Measurements from ENCODE around the gene ZNF681. TPM values are rescaled to one million over a fixed set of nuclear protein-coding genes. Genes with fewer than 3 reads are reported as not detected.
"Not testable (repeated sequence)": the region's sequence is repeated elsewhere in the genome, so short reads cannot be mapped to it uniquely, and the experiment has no call there.

The ZNF681 gene
- total and polyA plus RNA-seq, 2 of the 13 experiments (the other 11 are each of a cell fraction or from before 2014, with no cell fraction given): not detected

DNA sequence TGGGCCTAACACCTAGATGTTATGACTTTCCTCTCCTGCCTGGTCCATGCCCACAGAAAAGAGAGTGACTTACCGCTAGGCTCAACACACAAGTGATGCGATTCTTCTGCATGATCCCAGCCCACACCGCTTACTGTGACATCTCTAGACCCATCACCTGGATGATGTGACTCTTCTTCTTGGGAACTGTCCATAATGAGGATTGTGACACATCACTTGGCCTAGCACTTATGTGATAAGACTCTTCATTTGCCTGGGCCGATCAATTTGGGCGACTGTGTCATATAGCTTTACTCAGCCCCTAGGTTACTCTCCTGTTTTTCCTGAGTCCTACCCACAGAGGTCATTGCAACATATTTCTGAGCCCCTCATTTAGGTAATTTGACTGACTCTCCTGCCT is 19.9 kb upstream of the ZNF681 start (continued):
- TF ChIP-seq, protein P1, sequence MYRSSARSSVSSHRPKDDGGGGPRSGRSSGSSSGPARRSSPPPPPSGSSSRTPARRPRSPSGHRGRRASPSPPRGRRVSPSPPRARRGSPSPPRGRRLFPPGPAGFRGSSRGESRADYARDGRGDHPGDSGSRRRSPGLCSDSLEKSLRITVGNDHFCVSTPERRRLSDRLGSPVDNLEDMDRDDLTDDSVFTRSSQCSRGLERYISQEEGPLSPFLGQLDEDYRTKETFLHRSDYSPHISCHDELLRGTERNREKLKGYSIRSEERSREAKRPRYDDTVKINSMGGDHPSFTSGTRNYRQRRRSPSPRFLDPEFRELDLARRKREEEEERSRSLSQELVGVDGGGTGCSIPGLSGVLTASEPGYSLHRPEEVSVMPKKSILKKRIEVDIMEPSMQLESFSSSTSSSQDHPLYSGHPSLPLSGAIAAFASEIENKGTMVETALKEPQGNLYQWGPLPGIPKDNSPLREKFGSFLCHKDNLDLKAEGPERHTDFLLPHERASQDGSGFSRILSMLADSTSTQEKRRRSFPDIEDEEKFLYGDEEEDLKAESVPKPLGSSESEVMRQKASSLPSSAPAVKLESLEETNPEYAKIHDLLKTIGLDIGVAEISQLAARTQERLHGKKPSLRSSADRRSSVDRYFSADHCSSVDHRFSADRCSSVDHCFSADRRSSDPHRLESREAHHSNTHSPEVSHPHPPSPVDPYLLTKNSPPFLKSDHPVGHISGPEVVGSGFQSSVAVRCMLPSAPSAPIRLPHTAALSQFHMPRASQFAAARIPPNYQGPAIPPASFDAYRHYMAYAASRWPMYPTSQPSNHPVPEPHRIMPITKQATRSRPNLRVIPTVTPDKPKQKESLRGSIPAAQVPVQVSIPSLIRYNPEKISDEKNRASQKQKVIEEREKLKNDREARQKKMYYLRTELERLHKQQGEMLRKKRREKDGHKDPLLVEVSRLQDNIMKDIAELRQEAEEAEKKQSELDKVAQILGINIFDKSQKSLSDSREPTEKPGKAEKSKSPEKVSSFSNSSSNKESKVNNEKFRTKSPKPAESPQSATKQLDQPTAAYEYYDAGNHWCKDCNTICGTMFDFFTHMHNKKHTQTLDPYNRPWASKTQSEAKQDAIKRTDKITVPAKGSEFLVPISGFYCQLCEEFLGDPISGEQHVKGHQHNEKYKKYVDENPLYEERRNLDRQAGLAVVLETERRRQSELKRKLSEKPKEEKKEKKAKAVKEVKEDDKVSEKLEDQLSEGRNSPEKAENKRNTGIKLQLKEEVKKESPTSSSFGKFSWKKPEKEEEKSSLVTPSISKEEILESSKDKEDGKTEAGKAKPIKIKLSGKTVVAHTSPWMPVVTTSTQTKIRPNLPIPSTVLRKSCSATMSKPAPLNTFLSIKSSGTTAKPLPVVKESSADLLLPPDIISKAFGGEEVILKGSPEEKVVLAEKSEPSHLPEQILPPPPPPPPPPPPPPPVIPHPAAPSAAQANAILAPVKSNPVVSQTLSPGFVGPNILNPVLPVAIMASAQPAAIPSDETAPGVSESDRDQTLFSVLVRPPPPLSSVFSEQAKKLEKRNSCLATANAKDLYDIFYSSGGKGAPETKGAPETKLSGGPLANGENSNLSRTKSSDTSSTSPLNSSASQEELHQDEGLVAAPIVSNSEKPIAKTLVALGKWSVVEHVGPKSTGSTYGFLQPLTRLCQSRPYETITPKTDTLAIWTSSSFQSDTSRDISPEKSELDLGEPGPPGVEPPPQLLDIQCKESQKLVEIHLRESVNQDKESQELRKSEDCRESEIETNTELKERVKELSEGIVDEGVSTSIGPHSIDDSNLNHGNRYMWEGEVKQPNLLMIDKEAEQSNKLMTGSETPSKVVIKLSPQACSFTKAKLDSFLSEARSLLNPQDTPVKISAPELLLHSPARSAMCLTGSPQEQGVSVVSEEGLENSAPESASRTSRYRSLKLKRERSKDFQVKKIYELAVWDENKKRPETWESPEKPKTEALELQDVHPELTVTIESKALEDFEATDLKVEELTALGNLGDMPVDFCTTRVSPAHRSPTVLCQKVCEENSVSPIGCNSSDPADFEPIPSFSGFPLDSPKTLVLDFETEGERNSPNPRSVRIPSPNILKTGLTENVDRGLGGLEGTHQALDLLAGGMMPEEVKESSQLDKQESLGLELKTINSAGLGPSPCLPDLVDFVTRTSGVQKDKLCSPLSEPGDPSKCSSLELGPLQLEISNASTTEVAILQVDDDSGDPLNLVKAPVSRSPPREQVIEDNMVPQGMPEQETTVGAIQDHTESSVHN (CRISPR knock-in tag; IDR thresholded peaks at IDR 0.05): no peak
- TF ChIP-seq ZNF570 (CRISPR knock-in tag; IDR thresholded peaks at IDR 0.05; ENCODE audit: borderline replicate concordance) (no peak), HNRNPUL1 (IDR thresholded peaks at IDR 0.05; ENCODE audit: low read depth, low read length) (no peak), CCAR2 (optimal IDR thresholded peaks at IDR 0.05; ENCODE audit: low read depth, low read length) (no peak), FOXP1 (IDR thresholded peaks at IDR 0.05) (no peak), FOXP1 (CRISPR knock-in tag; IDR thresholded peaks at IDR 0.05) (no peak), YEATS4 (CRISPR knock-in tag; IDR thresholded peaks at IDR 0.05; ENCODE audit: borderline replicate concordance) (no peak), ZNF782 (CRISPR knock-in tag; IDR thresholded peaks at IDR 0.05; ENCODE audit: borderline replicate concordance) (no peak), ZBTB3 (CRISPR knock-in tag; IDR thresholded peaks at IDR 0.05; ENCODE audit: borderline replicate concordance, low read depth) (no peak), ZNF441 (CRISPR knock-in tag; IDR thresholded peaks at IDR 0.05; ENCODE audit: borderline replicate concordance) (no peak)
- TF ChIP-seq, protein P2, sequence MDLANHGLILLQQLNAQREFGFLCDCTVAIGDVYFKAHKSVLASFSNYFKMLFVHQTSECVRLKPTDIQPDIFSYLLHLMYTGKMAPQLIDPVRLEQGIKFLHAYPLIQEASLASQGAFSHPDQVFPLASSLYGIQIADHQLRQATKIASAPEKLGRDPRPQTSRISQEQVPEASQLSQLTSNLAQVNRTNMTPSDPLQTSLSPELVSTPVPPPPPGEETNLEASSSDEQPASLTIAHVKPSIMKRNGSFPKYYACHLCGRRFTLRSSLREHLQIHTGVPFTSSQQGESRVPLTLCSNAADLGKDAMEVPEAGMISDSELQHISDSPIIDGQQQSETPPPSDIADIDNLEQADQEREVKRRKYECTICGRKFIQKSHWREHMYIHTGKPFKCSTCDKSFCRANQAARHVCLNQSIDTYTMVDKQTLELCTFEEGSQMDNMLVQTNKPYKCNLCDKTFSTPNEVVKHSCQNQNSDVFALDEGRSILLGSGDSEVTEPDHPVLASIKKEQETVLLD (CRISPR knock-in tag; IDR thresholded peaks at IDR 0.05; ENCODE audit: low read depth): no peak

- ATAC-seq; H4K20me1 ChIP-seq (ENCODE audit: insufficient read depth, low read length); H2AFZ ChIP-seq (ENCODE audit: low read length); H3K27me3 ChIP-seq (ENCODE audit: control insufficient read depth in 1 of 2, insufficient read depth in 2 of 2, low read length in 2 of 2); FAIRE-seq; H3K27ac ChIP-seq (ENCODE audit: extremely low read length, insufficient read depth, low read length); intact Hi-C loops (cut with micrococcal nuclease; ENCODE audit: unreplicated experiment); POLR2A ChIA-PET; H3K4me3 ChIP-seq (replicated peaks in 1 of 3; ENCODE audit: insufficient read depth in 1 of 3, low read depth in 2 of 3, low read length in 3 of 3); in situ Hi-C loops (cut with HindIII; ENCODE audit: extremely low pct_ligation_motif_present, low pct_unique_long_range_greater_than_20kb); CTCF ChIA-PET (ENCODE audit: low intra/inter-chr PET ratio, low total read pairs); H3K9ac ChIP-seq (ENCODE audit: insufficient read depth, low read depth, low read length); H3K4me1 ChIP-seq (ENCODE audit: insufficient read depth, low read length); H3K36me3 ChIP-seq (replicated peaks in 1 of 2; ENCODE audit: control insufficient read depth in 1 of 2, insufficient read depth in 2 of 2, low read length in 2 of 2); H3K79me2 ChIP-seq (ENCODE audit: insufficient read depth, low read length); DNase-seq (ENCODE audit: low spot score); H3K4me2 ChIP-seq (ENCODE audit: low read depth, low read length); BruUV-seq (replicated peaks): not testable (repeated sequence)
- 43% methylated on average over 6 of the region's 6 CpGs for WGBS (ENCODE audit: low lambda C conversion rate)
- peaks cover 94% of the 10 kb centered on the region for H3K9me3 ChIP-seq (ENCODE audit: low read length)
These were observed 19.3 kb upstream of the ZNF681 start for GRCh38 chr19:23778036-23778435.
